LNCaP clone FGC (cell line): ENCODE measurements around the gene AP1S1.
A peak's percentile ranks its signal among the peaks of the same experiment; 100 is the strongest.

Experiments
- DNase-seq: peaks from one replicate; pipeline ENCODE4 v3.0.0-alpha.2; 2011; ENCODE audit warnings: low read depth
- H3K4me3 ChIP-seq: 2 replicates; pipeline ENCODE4 v1.5.1; 2011; ENCODE audit warnings: mild to moderate bottlenecking, low read depth, low read length, control low read depth
- TF ChIP-seq, protein P1 (sequence below): IDR thresholded peaks from 2 replicates; pipeline ENCODE4 v1.5.1; 2012; ENCODE audit warnings: mild to moderate bottlenecking; ENCODE audit not compliant: control insufficient read depth, insufficient read depth; ENCODE audit errors: extremely low read depth

AP1S1 gene

DNA sequence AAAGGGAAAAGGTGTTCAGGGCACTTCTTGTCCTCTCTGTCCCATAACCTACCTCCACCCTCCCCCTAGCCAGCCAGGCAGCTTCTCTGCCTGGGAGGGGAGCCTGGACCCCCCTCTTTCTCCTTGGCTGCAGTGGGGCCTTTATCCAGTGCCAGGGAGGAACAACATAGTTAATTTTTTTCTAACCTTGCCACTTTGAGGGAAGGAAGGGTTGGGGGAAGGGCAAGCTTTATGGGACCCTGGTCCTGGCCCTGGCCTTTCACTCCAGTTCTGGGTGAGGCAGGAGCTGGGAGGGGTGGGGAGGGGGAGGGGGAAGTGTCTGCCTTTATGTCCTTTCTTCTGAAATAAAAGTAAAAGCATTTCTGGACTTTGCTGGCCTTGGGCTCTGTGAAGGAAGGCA is 6.6 kb downstream of the AP1S1 start:
- DNase-seq = no peak
- H3K4me3 ChIP-seq = no peak overlapping the region
- TF ChIP-seq, protein P1, sequence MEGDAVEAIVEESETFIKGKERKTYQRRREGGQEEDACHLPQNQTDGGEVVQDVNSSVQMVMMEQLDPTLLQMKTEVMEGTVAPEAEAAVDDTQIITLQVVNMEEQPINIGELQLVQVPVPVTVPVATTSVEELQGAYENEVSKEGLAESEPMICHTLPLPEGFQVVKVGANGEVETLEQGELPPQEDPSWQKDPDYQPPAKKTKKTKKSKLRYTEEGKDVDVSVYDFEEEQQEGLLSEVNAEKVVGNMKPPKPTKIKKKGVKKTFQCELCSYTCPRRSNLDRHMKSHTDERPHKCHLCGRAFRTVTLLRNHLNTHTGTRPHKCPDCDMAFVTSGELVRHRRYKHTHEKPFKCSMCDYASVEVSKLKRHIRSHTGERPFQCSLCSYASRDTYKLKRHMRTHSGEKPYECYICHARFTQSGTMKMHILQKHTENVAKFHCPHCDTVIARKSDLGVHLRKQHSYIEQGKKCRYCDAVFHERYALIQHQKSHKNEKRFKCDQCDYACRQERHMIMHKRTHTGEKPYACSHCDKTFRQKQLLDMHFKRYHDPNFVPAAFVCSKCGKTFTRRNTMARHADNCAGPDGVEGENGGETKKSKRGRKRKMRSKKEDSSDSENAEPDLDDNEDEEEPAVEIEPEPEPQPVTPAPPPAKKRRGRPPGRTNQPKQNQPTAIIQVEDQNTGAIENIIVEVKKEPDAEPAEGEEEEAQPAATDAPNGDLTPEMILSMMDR = no peak

DNA sequence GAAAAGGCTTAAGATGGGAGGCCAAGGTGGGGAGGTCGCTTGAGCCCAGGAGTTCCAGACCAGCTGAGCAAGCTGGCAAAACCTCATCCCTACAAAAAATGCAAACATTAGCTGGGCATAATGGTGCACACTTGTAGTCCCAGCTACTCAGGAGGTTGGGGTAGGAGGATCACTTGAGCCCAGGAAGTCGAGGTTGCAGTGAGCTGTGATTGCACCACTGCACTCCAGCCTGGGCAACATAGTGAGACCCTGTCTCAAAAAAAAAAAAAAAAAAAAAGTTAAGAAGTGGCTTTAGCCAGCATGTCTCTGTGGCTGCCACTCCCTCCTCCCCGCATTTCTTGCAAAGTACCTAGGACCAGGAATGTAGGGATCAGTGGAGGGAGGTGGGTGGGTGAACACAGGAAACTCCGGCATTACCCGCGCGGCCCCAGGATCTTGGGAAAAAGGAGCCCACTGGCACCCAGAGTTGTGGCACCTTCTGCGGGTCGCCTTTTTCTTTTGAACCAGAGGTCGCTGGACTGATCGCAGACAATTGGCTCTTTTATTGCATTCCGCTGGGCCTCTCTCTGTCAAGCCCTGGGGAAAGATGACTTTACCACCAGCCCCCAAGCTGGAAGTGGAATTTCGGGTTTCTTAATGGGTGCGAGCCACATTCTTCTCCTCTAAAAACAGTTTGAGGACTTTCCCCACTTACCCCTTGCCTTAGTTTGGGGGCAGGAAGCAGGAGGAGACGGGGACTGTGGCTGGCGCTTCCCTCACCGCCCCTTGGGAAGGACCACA is 7.6 kb downstream of the AP1S1 start:
- no peak for DNase-seq
- TF ChIP-seq, protein P1 = no peak
- H3K4me3 ChIP-seq = no peak overlapping the region

DNA sequence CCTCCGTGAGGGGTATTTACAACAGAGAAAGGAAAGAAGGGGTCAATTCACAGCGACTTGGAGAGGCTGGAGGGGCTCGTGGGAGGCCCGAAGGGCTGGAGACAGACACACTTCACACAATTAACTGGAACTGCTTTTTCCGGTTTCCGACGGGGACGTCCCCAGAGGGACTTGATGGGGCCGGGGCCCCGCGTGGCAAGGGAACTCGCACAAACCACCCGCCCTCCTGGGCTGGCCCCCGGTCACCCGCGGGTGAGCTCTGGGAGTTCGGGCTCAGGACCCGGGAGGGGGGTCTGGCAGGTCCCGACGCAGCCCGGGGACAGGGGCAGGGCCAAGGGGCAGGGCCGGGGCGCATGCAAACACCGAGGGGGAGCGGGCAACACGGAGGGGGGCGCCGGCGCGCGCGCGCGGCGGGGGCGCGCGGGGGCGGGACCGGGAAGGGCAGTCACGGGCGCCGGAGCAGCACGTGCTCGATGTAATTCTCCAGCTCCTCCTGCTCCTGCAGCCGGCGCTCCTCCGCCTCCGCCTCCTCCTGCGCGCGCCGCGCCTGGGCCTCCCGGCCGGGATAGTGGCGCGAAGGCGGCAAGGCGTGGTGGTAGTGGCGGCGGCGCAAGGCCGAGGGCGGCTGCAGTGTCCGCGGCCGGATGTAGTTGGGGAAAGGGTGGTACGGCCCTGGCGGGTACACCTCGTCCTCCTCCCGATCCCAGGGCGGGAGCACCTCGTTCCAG is 8.4 kb downstream of the AP1S1 start:
- DNase-seq = no peak
- TF ChIP-seq, protein P1 = peak; percentile 17; the same call in 1 of the 2 replicates
- H3K4me3 ChIP-seq = peak overlapping the region; percentile 51

DNA sequence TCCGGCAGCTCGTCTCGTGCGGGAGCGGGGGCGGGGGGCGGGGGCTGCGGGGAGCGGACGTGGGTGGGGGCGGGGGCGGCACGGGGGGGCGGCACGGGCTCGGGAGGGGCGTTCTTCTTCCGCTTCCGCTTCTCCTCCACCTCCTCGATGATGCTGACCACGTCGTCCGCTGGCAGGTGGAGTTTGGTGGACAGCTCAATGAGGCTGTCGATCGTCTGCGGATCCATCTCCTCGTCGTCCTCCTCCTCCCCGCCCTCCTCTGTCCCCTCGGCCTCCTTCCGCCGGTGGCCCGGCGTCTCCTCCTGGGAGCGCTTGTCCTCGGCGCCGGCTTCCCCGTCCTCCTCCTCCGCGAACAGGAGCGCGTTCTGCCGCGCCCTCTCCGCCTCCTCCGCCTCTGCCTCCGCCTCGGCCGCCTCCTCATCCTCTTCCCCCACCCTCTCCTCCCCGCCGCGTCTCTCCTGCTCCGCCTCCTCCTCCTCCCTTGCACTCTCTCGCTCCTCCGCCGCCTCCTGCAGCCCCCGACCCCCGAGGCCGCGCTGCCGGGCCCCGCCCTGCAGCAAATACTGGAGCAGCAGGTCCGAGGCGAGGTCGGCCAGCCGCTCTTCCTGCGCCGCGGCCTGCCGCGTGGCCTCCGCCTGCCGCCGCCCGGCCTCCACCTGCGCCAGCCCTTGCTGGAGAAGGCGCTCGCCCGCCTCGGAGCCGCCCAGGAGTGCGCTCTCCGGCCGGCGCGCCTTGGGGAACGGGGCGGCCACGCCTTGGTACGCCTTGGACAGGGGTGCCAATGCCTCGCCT is 9.2 kb downstream of the AP1S1 start:
- DNase-seq = no peak

DNA sequence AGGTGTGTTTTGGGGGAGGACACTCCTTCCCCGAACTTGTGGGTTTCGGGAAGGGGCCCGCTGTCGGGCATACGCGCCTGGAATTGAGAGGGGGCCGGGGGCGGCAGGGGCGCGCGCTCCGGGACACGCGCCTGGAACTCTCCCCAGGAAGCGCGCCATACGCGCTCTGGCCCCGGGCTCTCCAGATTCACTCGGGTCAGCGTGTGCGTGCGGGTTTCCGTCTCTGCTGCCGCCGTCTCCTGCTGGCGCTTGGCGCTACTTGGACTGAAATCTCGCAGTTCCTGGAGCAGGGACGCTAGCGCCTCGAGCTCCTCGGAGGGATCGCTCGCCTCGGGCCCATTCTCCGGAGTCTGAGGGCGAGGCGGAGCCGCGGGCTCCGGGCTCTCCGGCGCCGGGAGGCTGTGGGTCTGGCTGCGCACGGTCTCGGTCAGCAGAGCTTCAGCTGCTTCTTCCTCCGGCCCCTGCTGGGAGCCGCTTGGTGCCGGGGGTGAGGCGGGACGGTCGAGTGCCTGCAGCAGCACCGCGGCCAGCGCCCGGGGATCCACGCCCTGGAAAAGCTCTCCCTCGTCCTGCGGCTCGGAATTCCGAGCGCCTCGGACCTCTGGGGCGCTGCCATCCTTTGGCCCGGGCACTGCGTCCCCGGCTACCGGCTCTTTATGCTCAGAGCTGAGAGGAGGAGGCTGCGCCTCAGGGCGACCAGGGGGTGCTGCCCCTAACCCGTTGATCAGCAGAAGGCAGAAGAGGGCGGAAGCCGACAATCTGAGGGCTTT is 10.0 kb downstream of the AP1S1 start:
- TF ChIP-seq, protein P1 = no peak
- DNase-seq = no peak
- H3K4me3 ChIP-seq = peak overlapping the region; percentile 51

More for the DNA sequence above, 9.2 kb downstream of the AP1S1 start:
- TF ChIP-seq, protein P1 = no peak
- H3K4me3 ChIP-seq = peak overlapping the region; percentile 51
